Fibroblast of gingiva (primary cell): Measurements from ENCODE around the gene NOL4L.

ENCODE experiments used
- DNase-seq: peaks from one replicate; pipeline ENCODE4 v3.0.0-alpha.2; 2011; ENCODE audit warnings: low read depth

The NOL4L gene

GRCh38 chr20:32444474-32445220 is 140.5 kb downstream of the NOL4L start:
- no peak for DNase-seq

- no peak for DNase-seq
Measured at GRCh38 chr20:32443386-32443974, 141.7 kb downstream of the NOL4L start.

GRCh38 chr20:32442630-32443373 is 142.3 kb downstream of the NOL4L start:
- DNase-seq, result no peak

GRCh38 chr20:32441638-32442037 is 143.5 kb downstream of the NOL4L start:
- DNase-seq, result no peak

GRCh38 chr20:32440758-32441078 is 144.4 kb downstream of the NOL4L start:
- no peak for DNase-seq

GRCh38 chr20:32440069-32440757 is 144.9 kb downstream of the NOL4L start:
- no peak for DNase-seq

- DNase-seq, result peak; percentile 71
Measured at GRCh38 chr20:32439132-32439829, 145.9 kb downstream of the NOL4L start.

GRCh38 chr20:32438331-32438858 is 146.7 kb downstream of the NOL4L start:
- no peak for DNase-seq

GRCh38 chr20:32437391-32438074 is 147.6 kb downstream of the NOL4L start:
- no peak for DNase-seq

- no peak for DNase-seq
Measured at GRCh38 chr20:32436968-32437367, 148.2 kb downstream of the NOL4L start.

GRCh38 chr20:32436142-32436861 is 148.8 kb downstream of the NOL4L start:
- no peak for DNase-seq

- DNase-seq, result no peak
Measured at GRCh38 chr20:32435449-32436107, 149.6 kb downstream of the NOL4L start.

- DNase-seq, result no peak
Measured at GRCh38 chr20:32434434-32434833, 150.7 kb downstream of the NOL4L start.

GRCh38 chr20:32433311-32434021 is 151.7 kb downstream of the NOL4L start:
- DNase-seq, result no peak

- DNase-seq, result no peak
Measured at GRCh38 chr20:32432277-32432676, 152.9 kb downstream of the NOL4L start.

- no peak for DNase-seq
Measured at GRCh38 chr20:32431457-32431856, 153.7 kb downstream of the NOL4L start.

- no peak for DNase-seq
Measured at GRCh38 chr20:32429745-32430360, 155.3 kb downstream of the NOL4L start.

- no peak for DNase-seq
Measured at GRCh38 chr20:32429343-32429742, 155.8 kb downstream of the NOL4L start.

GRCh38 chr20:32427996-32428395 is 157.1 kb downstream of the NOL4L start:
- no peak for DNase-seq
